ENCODE data around the gene CHST1.

CHST1 gene

GRCh38 chr11:45655831-45656230 is 9.6 kb downstream of the CHST1 start:
- FAIRE-seq (no peak), DNase-seq (ENCODE audit: insufficient read length) (no peak)
- TF ChIP-seq POLR2AphosphoS5 (IDR thresholded peaks at IDR 0.05; ENCODE audit: low read depth, low read length) (no peak), TAF1 (IDR thresholded peaks at IDR 0.05; ENCODE audit: borderline replicate concordance, low read depth, low read length) (no peak), POLR2A (IDR thresholded peaks at IDR 0.05; ENCODE audit: low read depth, low read length) (no peak)

DNA sequence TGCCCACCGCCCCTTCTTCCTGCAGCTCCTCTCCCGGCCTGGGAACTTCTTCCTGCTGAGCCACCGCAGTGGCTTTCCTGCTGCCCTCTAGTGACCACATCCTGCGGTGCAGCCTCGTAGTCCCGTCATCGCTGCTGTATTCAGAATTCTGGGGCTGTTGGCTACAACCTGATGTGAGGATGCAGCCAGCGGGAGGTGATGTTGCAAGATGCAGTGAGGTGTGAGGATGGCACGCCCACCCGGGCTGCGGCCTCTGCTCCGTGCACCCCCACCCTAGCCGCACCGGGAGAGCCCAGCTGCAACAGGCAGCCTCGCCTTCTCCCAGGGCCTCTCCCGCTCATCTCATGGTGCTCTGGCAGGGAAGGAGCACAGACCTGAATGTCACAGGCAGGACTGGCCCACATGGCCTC is 10.1 kb downstream of the CHST1 start:
- no peak for TF ChIP-seq POLR2A (IDR thresholded peaks at IDR 0.05; ENCODE audit: low read depth, low read length)
- TF ChIP-seq POLR2AphosphoS5 (IDR thresholded peaks at IDR 0.05; ENCODE audit: low read depth, low read length) = no peak
- no peak for TF ChIP-seq TAF1 (IDR thresholded peaks at IDR 0.05; ENCODE audit: borderline replicate concordance, low read depth, low read length)
- DNase-seq (ENCODE audit: insufficient read length) = peak; percentile 67

DNA sequence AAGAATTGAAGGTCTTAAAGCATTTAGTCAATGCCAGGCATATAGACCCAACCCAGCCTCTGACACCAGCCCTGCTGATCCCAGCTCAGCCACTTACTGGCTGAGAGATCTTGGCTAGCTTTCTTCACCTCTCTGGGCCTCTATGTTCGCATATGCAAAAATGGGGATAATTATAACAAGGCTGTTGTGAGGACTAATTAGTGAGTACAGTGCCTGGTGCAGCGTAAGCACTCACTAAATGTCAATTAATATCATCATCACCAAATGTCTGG is 10.5 kb downstream of the CHST1 start:
- DNase-seq (ENCODE audit: insufficient read length) = no peak
- no peak for TF ChIP-seq TAF1 (IDR thresholded peaks at IDR 0.05; ENCODE audit: borderline replicate concordance, low read depth, low read length)
- TF ChIP-seq POLR2A (IDR thresholded peaks at IDR 0.05; ENCODE audit: low read depth, low read length) = no peak
- no peak for TF ChIP-seq POLR2AphosphoS5 (IDR thresholded peaks at IDR 0.05; ENCODE audit: low read depth, low read length)
- no peak for FAIRE-seq

More for the DNA sequence above, 10.1 kb downstream of the CHST1 start:
- FAIRE-seq = peak; percentile 98

GRCh38 chr11:45654231-45655011 is 11.0 kb downstream of the CHST1 start:
- TF ChIP-seq POLR2AphosphoS5 (IDR thresholded peaks at IDR 0.05; ENCODE audit: low read depth, low read length) (no peak), POLR2A (IDR thresholded peaks at IDR 0.05; ENCODE audit: low read depth, low read length) (no peak), TAF1 (IDR thresholded peaks at IDR 0.05; ENCODE audit: borderline replicate concordance, low read depth, low read length) (no peak)
- no peak for DNase-seq (ENCODE audit: insufficient read length)
- no peak for FAIRE-seq

DNA sequence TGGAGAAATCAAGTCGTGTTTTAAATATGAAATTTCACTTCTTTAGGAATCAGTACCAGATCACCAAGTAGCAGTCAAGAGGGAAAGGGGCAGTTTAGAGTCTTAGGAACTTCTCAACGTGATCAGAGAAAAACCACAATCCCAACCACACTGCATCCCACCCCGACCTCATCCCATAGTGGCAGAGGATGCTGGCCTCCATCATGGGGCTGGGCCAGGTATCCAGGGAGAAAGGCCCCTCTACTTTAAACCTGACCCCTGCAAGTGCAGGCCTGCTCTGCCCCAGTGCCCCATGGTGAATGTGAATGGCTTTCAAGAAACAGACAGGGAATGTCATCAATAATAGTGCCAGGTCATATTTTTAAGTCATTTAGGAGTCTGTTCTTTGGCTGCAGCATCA is 12.1 kb downstream of the CHST1 start:
- no peak for DNase-seq (ENCODE audit: insufficient read length)
- no peak for FAIRE-seq
- TF ChIP-seq POLR2AphosphoS5 (IDR thresholded peaks at IDR 0.05; ENCODE audit: low read depth, low read length) (no peak), POLR2A (IDR thresholded peaks at IDR 0.05; ENCODE audit: low read depth, low read length) (no peak)

DNA sequence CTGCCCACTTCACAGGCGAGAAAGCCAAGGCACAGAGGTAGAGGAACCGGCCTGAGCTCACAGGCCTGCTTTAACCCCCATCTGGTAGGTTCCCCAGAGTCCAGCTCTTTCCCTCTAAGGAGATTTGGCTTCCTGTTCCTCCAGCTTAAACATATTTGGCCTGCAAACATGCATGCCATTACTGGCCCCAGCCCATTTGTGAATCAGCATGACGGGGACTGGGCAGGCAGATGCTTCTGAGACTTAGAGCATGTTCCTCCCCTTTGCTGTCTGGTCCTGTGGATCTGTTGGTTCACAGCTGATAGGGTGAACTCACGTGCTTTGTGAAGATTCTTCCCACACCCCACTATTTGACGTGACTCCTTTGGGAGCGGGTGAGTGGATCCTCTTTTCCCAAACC is 12.6 kb downstream of the CHST1 start:
- DNase-seq (ENCODE audit: insufficient read length) (no peak), FAIRE-seq (no peak)
- TF ChIP-seq POLR2AphosphoS5 (IDR thresholded peaks at IDR 0.05; ENCODE audit: low read depth, low read length) (no peak), TAF1 (IDR thresholded peaks at IDR 0.05; ENCODE audit: borderline replicate concordance, low read depth, low read length) (no peak), POLR2A (IDR thresholded peaks at IDR 0.05; ENCODE audit: low read depth, low read length) (no peak)

DNA sequence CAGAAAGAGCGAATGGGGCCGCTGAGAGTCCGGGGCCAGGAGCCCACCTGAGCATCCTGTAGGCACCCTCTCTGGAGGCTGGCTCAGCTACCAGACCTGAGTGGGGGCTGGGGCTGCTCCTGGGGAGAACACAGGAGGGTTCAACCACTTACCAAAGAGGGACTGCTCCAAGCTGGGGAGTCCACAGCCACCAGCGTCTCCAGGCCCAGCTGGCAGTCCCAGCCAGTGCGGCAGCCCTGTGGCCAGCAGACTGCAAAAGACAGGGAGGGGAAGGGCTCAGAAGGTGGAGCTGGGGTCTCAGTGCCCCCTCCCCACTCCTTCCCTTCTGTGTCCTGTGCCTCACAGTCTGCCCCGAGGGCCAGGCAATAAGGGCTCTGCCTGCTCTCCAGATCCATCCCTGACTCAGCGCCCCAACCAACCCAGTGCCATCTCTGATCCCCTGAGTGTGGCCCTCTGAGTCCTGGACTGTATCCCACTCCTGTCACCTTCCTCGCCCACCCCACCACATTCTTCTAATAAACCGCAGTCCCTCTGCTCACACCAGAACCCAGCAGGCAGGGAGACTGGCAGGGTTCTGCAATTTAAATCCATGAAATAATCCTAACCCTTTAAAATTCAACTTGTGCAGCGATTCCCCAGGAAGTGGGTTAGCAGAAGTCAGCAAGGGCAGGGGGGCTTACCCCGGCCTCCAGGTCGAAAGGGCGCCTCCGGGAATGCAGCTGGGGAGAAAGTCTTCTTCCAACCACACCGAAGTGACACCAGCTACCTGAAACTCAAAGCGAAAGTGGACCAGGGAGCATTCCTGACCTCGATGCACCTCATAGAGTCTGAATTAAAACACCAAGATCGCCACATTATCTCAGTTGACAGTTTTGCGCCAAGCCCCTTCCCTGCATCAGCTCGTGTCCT is 13.3 kb downstream of the CHST1 start:
- no peak for FAIRE-seq
- DNase-seq (ENCODE audit: insufficient read length) = no peak
- TF ChIP-seq TAF1 (IDR thresholded peaks at IDR 0.05; ENCODE audit: borderline replicate concordance, low read depth, low read length) (no peak), POLR2A (IDR thresholded peaks at IDR 0.05; ENCODE audit: low read depth, low read length) (no peak), POLR2AphosphoS5 (IDR thresholded peaks at IDR 0.05; ENCODE audit: low read depth, low read length) (no peak)

- FAIRE-seq = no peak
- no peak for TF ChIP-seq TAF1 (IDR thresholded peaks at IDR 0.05; ENCODE audit: borderline replicate concordance, low read depth, low read length)
- TF ChIP-seq POLR2A (IDR thresholded peaks at IDR 0.05; ENCODE audit: low read depth, low read length) = no peak
- TF ChIP-seq POLR2AphosphoS5 (IDR thresholded peaks at IDR 0.05; ENCODE audit: low read depth, low read length) = no peak
- DNase-seq (ENCODE audit: insufficient read length) = no peak
Observed at GRCh38 chr11:45651156-45651555, 14.3 kb downstream of the CHST1 start.

DNA sequence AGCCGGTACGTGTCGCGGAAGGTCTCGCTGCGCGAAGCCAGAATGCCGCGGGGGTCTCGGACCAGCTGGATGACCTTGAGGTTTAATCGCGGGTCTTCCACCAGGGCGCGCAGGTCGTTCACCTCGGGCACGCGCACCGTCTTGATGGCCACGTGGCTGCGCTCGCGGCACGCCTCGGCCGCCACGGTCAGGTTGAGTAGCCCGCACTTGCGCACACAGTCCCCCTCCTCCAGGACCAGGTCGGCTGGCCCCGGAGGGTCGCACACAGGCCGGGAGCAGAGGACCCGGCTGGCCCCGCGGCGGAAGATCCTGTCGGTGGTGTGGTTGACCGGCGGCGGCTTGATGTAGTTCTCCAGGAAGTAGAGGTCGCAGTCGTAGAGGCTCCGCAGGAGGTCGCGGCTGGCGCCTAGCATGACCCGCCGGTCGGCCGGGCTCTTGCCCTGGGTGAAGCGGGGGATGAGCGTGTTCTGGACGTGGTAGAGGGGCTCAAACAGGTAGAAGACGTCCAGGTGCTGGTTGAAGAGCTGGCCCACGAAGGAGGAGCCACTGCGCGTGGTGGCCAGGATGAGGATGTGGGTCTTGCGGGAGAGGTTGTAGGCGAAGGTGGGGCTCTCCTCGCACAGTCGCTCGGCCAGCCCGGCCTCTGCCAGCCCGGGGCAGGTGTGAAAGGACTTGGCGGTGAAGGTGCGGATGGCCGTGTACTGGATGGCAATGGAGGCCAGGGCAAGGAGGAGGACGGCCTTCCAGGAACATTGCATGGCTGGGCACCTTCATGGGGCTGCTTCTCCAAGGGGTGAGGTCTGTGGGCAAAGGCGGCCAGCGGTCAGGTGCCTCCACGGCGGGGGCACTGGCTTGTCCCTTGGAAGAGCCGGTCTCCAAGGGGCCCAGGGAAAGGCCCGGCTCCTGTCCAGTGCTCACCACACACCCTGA is 15.0 kb downstream of the CHST1 start:
- FAIRE-seq = no peak
- TF ChIP-seq TAF1 (IDR thresholded peaks at IDR 0.05; ENCODE audit: borderline replicate concordance, low read depth, low read length) = no peak
- TF ChIP-seq POLR2A (IDR thresholded peaks at IDR 0.05; ENCODE audit: low read depth, low read length) = no peak
- TF ChIP-seq POLR2AphosphoS5 (IDR thresholded peaks at IDR 0.05; ENCODE audit: low read depth, low read length) = no peak
- DNase-seq (ENCODE audit: insufficient read length) = no peak

GRCh38 chr11:45649544-45650165 is 15.8 kb downstream of the CHST1 start:
- TF ChIP-seq POLR2AphosphoS5 (IDR thresholded peaks at IDR 0.05; ENCODE audit: low read depth, low read length) = no peak
- TF ChIP-seq POLR2A (IDR thresholded peaks at IDR 0.05; ENCODE audit: low read depth, low read length) = no peak
- no peak for TF ChIP-seq TAF1 (IDR thresholded peaks at IDR 0.05; ENCODE audit: borderline replicate concordance, low read depth, low read length)
- DNase-seq (ENCODE audit: insufficient read length) (no peak), FAIRE-seq (no peak)

DNA sequence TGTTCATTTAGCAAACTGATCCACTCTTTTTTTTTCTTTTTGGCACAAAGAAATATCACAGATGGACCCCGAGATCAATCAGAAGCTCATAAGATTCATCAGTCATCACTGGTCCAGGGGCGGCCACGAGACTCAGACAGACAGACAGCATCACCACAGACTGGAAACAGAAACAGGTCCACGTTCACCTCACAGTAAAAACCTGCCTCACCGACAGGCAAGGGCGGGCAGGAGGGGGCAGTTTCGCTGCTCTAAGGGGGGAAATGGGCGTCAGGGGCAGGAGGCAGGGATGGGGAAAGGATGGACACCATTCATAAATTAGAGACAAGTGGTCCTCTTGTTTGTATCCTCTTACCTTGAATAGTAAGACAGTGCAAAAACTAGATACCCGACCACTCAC is 16.5 kb downstream of the CHST1 start:
- no peak for DNase-seq (ENCODE audit: insufficient read length)
- no peak for FAIRE-seq
- TF ChIP-seq POLR2A (IDR thresholded peaks at IDR 0.05; ENCODE audit: low read depth, low read length) = no peak
- TF ChIP-seq TAF1 (IDR thresholded peaks at IDR 0.05; ENCODE audit: borderline replicate concordance, low read depth, low read length) = no peak
- TF ChIP-seq POLR2AphosphoS5 (IDR thresholded peaks at IDR 0.05; ENCODE audit: low read depth, low read length) = no peak
